Activated CD4-positive, alpha-beta T cell treated with anti-CD3 and anti-CD28 coated beads, Interleukin-2, amount 50 U/mL, for 16 hours (primary cell): ENCODE measurements around the gene CD276.

Experiments
- DNase-seq: peaks from one replicate; pipeline ENCODE4 v3.0.0-alpha.2; 2020

Gene CD276

DNA sequence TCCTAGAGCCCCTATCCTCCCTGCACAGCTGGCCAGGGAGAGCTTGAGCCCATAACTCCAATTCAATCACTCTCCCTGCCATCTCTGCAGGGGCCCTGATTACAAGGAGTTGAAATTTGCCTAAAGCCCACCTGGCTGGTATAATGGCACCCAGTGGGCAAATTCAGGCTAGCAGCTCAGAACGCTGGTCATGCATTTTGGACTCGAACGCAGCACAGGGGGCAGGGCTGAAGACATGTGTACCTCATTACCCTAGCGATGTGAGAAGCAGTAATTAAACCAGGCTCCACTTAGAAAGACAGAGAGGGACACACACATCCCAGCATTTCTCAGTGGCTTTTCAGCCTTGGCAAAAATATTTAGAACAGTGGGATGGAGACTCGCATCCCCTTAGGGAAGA lies 65.8 kb downstream of the CD276 start:
- DNase-seq, result no peak

DNA sequence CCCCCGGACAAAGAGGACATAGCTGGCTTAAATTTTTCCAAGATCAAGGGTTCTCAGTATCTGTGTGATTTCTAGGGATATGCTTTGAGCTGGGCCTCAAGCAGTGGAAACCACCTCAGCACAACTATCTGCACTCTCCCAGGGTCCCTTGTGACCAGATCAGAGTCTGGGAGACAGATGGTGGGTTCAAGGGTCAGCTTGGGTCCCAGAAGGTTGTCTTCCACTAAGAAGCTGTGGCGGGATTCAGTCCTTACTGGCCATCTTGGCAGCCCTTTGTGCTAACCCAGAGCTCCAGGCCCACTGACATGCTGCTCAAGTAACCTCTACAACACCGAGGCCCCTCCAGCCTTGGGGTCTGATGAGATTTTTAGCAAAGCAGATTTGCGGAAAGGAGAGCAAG lies 66.3 kb downstream of the CD276 start:
- DNase-seq, result no peak

DNA sequence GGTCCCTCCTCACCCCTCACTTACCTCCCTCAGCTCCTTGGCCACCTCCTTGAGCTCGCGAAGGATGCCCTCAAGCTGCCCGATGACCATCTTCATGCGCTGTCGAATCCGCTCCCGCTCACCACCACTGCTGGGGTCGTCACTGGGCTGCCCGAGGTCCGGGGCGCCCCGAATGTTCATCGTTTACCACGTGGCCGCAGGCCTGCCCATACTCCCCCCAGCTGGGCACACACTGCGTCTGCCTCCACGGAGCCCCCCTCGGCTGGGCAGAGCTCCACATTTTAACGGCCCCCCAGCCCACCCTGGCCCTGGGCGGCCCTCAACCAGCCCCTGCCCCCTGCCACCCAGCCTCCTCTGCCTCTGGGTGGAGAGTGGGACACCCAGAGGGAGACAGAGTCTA lies 66.8 kb downstream of the CD276 start:
- no peak for DNase-seq

DNA sequence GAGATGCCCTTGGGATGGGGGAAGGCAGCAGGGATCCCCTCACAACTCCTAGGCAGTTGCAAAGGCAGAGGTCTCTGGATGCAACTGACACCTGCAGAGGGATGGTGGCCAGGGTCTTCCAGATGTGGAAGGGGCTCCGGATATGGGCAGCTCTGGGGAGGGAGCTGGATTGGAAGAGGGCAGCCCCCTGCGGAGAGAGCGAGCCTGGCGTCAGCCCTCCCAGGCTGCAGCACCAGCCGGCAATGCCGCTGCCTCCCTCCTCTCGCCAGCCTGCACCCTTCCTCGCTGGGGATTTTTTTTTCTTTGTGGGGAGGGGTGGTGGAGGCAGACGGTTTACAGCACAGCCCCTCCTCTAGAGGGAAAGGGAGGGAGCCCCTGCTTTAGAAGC lies 67.3 kb downstream of the CD276 start:
- DNase-seq, result no peak

DNA sequence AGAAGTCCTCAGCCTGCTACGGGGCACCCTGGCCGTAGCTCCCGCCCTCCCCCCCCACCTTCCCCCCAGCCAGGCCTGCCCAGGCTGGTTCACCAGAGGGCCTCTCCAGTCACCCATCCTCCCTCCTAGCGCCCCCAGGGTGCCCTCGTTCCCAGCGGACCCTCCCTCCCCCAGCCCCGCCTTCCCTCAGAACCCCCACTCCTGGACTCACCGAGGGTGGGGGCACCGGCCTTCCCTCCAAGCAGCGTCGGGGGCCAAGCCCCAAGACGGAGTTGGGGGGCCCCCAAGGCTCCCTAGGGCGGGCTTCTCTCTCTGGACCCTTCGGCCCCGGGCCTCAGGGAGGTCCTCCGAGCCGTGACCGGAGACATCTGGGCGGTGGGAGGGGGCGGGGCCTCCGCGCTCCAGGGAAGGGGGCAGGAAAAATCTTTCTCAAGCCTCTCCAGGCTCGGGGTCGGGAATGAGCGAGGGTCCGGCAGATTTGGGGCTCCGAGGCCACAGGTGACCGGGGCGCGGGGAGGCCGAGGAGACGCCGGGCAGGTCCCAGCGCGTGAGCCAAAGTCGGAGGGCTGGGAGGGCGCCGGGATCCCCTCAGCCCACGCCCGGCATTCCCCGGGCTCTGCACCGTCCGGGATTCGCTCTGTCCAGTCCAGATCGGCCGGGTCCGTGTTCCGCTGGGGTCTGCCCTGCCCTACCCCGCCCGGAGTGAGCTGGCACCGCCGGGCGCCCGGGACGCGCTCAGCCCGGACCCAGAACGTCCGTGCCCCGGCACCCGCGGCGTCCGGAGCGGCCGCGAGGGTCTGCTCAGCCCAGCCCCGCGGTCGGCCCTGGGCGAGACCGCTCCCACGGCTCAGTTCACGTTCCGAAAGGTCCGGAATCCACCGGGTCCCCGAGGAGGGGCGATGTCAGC lies 68.0 kb downstream of the CD276 start:
- no peak for DNase-seq

DNA sequence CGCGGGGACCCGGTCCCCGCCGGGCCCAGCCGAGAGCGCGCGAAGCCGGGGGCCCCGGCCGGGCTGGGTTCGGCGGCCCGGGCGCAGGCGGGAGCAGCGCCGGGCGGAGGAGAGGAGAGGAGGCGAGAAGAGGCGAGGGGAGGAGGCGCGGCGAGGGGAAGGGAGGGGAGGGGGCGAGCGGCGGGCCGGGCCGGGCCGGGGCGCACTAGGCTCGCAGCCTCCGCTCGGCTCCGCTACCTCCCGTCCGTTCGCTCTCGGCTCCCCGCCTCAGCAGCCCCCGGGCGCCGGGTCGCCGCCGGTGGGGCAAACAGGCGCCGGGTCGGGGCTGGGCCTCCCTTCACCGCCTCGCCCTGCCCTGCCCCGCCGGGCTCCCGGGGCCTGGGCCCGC lies 68.6 kb downstream of the CD276 start:
- DNase-seq, result no peak

DNA sequence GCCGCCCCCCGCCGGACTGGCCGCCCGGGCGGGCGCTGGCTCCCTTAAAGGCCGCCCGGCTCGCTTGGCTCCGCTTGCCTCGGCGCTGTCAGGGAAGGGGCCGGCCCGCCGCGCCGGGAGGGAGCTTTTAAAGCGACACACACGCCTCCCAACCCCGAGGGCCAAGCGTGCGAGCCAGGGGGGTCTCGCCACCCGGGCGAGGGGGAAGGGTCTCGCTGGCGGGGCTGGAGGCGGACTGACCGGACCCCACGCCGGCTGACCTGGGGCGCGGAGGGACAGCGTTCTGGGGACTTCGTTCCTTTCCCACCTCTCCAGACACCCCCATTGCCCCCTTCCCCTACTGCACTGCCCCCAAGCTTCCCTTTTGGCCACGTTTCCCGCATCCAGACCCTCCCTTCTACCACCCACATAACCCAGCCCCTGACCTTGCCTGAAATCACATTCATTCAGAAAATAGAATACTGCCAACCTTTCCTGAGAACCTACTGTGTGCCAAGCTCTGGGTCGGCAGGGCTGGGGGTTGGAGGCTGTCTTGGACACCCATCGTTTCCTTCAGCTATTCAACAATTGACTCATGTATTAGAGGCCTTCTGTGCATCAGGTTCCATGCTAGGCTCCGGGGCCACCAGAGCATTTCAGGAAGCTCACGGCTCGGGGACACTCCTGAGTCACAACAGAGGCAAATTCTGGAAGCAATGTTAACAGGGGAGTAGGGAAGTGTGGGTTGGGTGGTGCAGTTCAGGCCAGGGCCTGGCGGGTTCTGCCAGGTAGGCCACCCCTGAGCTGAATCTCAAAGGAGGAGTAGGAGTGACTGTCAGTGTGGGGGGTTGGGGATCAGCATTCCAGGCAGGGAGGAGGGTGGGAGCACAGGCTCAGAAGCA lies 69.3 kb downstream of the CD276 start, which contains the start of gene INSYN1:
TSS of gene INSYN1 (minus strand) at position 102 of the 881 bp plus-strand sequence. CDS start 2,221 bp downstream, outside the sequence.
- DNase-seq, result no peak

DNA sequence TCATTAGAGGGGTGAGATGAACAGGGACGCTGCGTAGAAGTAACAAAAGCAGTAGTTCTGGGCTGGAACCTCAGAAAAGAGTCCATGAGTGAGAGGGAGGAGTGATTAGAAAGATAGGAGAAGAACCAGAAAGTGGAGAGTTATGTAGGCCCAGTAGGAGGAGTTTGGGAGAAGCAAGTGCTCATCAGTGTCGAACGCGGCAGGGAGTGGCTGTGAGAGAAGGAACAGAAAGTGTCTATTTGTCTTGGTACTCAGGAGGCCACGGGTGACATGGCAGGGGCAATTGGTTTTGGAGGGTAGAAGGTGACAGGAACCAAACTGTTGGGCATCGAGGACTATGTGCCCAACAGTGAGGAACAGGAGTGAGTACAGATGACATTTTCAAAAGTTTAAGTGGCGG lies 70.3 kb downstream of the CD276 start:
- no peak for DNase-seq

DNA sequence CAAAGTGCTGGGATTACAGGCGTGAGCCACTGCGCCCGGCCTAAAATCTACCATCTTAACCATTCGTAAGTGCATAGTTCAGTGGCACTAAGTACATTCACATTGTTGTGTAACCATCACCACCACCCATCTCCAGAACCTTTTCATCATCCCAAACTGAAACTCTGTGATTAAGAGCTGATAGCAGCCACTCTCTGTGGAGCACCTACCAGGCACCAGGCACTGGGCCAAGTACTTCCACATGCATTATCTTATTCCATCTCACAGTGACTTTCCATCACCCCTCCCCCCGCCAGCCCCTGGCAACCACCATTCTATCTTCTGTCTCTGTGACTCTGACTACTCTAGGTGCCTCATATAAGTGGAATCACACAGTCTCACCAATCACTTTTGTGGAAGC lies 71.3 kb downstream of the CD276 start:
- DNase-seq, result no peak

DNA sequence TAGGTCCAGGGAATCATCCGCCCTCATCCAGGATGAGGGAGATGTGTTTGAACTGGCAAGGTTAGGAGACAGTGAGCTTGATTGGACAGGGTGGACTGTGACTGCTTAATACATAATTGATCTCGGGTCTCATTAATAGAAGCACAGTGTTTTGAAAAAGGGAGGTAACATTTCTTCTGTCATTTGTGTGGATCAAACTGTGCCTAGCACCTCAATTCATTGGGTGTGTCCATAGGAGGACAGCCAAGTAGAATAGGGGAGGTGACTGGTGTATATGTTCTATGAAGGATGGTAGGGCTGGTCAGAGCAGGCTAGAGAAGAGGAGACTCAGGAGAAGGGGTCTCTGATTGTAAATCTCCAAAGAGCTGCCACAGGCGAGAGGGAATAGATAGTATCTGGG lies 71.8 kb downstream of the CD276 start:
- no peak for DNase-seq

DNA sequence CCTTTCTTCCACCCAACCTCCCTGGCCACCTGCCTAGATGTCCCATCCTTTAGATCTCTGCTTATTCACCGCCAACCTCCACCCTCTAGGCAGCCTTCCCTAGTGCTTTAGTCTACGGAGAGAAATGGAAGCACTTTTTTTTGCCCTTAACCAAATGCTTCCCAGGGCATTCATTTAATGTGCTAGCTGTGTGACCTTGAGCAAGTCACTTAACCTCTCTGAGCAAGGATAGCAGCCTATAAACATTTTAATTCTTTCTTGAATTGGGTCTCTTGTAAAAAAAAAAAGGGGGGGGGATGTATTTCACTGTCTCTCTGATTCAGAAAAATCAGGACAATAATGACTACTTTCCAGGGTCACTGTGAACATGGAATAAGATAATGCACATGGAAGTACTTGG lies 72.2 kb downstream of the CD276 start:
- DNase-seq, result no peak

DNA sequence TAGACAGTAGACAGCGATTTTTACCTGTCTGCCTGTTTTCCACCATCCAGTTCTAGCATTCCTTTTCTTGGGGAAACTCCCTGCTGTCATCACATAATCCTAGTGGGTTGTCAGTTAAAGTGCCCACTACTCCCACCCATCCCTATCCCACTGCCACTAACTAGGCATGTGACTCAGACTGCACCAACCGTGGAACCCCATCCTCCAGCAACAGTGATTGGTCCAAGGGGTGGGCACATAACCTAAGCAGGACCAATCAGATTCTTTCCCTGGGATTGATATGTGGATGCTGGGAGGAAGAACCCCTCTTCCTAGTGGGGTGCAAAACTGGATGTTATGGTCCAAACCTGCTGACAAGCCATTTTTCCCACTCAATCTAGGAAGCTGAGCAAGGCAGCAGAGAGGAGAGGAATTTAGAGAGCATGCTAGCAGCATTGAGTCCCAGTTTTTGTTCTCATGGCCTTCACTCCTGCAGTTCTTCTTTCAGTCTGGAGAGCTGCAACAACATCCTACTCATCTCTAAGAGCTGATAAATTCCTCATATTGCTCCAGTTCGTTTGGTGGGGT lies 72.8 kb downstream of the CD276 start:
- no peak for DNase-seq

DNA sequence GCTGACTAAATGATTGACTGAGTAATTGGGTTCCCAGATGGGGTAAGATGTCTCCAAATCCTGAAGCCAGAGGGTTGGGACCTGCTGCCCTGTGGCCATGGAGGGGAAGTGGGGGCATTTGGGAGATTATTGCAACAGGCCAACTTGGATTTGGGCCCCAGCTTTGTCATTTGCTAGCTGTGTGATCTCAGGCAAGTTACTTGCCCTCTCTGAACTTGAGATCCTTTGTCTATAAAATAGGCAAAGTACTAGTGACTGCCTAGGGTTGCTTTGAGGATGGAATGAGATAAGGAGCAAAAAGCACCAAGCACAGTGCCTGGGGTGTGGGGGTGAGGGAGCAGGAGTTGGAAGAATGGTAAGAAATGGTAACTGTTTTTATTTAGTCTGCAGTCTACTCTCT lies 73.4 kb downstream of the CD276 start:
- DNase-seq, result no peak

DNA sequence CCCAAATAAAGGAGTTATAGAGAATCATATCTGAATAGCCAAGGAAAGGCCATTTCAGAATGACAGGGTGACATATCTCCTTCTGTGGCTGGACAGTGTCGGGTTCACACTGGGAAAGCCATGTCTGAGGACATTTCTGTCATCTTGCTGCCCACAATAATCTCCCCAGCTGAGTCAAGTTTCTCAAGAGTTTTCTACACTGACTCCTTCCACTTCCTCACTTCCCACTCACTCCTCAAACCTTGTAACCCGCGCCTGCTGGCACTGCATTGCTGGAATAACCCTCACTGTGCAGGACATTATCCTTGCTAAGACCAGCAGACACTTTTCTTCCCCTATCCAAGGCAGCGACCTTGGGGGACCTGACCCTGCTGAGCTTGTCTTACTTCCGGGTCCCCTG lies 74.3 kb downstream of the CD276 start:
- DNase-seq, result no peak

DNA sequence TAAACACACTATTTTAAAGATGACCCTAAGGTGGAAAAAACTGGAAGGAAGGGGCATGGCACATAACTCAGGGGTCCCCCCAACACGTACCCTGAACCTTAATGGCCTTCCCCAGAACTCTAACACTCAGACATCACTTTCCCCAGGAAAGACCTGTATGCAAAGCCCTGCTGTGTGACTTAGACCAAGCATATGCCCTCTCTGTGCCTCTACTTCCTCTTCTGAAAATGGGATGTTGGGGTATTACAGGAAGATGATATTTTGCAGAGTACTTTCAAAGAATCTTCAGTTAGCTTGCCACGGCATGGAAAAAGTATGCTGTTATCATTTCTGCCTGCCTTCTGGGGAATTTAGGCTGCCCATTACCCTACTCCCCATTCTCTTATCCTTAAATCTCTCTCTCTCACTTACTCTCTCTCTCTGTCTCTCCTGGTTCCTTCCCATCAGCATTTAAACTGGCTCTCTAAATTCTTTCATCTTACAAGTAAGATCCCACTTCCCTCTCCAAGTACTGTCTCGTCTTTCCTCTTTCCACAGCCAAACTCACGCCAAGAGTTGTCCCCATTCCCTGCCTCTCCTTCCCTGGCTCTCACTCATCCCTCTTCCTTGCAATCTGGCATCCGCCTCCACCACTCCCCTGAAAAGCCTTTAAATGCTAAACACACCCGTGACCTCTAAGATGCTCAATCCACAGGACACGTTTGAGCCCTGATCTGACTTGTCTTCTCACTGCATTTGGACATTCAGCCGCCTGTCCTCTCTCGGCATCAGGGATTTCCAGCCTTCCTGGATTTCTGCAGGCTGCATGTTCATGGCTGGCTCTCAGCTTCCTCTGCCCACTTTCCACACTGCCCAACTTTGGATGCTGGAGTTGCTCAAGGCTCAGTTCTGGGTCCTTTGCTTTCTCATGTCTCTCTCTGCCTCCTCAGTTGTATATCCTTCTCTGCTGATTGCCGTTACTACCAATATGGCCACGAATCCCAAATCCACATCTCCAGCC lies 76.4 kb downstream of the CD276 start:
- no peak for DNase-seq

DNA sequence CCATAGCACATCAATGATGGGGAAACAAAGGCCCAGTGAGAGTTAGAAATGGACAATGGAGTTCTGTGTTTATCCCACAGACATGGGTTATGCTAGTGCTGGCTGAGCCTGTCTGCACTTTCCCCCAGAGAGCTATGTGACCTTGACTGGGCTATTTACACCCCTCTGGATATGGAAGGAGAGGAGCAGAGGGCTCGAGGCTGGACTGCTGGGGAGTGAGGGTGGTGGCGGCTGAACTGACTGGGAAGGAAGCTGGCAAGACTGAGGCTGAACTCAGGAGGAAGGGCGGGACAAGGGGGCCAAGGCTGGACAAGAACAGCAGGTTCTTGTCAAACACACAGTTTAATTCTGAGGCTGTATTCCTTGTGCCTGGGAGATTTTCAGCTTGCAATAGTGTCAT lies 79.7 kb downstream of the CD276 start:
- DNase-seq, result no peak
